ENCODE results near the gene SETD1B. TPM values are rescaled to one million over a fixed set of nuclear protein-coding genes. Genes with fewer than 3 reads are reported as not detected.
"Not testable (repeated sequence)": the region's sequence is repeated elsewhere in the genome, so short reads cannot be mapped to it uniquely, and the experiment has no call there.

SETD1B gene
- total RNA-seq: 32.0 and 33.0 TPM in 2 replicates

GRCh38 chr12:121803861-121804416 lies at the start of gene SETD1B:
Gene SETD1B (plus strand): TSS chr12:121804009. CDS start chr12:121804738, 729 bp downstream.
- peaks cover 31% of the 10 kb centered on the region for H3K4me1 Mint-ChIP-seq (ENCODE audit: low read depth)
- H3K27me3 Mint-ChIP-seq (ENCODE audit: insufficient read depth): peaks cover 2% of the 10 kb centered on the region
- peaks cover 24% of the 10 kb centered on the region for H3K36me3 Mint-ChIP-seq (ENCODE audit: low read depth)
- no peaks in the 10 kb centered on the region for H3K9me3 Mint-ChIP-seq
- peak within 1 kb of the TSS; percentile 97 for H3K4me3 Mint-ChIP-seq
- H3K27ac Mint-ChIP-seq: peak within 1 kb of the TSS; percentile 97
- peak; percentile 41 for DNase-seq (ENCODE audit: low spot score)
- intact Hi-C loops (cut with micrococcal nuclease): loop anchor here (1.0 to 10.0 kb wide), 7 partner anchors 7 to 1269 kb away; partner anchors contain the start of genes HCAR1, RNF10, RNF34 and ZCCHC8

GRCh38 chr12:121754836-121755235 lies 49.0 kb upstream of the SETD1B start:
- DNase-seq (ENCODE audit: low spot score): no peak
- H3K27ac Mint-ChIP-seq: no peak overlapping the region
- no peak overlapping the region for H3K4me3 Mint-ChIP-seq
- no peaks in the 10 kb centered on the region for H3K27me3 Mint-ChIP-seq (ENCODE audit: insufficient read depth)
- intact Hi-C loops (cut with micrococcal nuclease): no loop called here
- peaks cover 11% of the 10 kb centered on the region for H3K36me3 Mint-ChIP-seq (ENCODE audit: low read depth)
- no peaks in the 10 kb centered on the region for H3K9me3 Mint-ChIP-seq
- peaks cover 9% of the 10 kb centered on the region for H3K4me1 Mint-ChIP-seq (ENCODE audit: low read depth)

- H3K4me3 Mint-ChIP-seq: no peak overlapping the region
- H3K9me3 Mint-ChIP-seq: no peaks in the 10 kb centered on the region
- H3K4me1 Mint-ChIP-seq (ENCODE audit: low read depth): peaks cover 9% of the 10 kb centered on the region
- peak overlapping the region; percentile 1 for H3K27ac Mint-ChIP-seq
- H3K36me3 Mint-ChIP-seq (ENCODE audit: low read depth): peaks cover 7% of the 10 kb centered on the region
- no peak for DNase-seq (ENCODE audit: low spot score)
- intact Hi-C loops (cut with micrococcal nuclease): no loop called here
- no peaks in the 10 kb centered on the region for H3K27me3 Mint-ChIP-seq (ENCODE audit: insufficient read depth)
Measured at GRCh38 chr12:121755591-121755990, 48.2 kb upstream of the SETD1B start.

- intact Hi-C loops (cut with micrococcal nuclease); H3K4me1 Mint-ChIP-seq (ENCODE audit: low read depth); H3K27ac Mint-ChIP-seq: not testable (repeated sequence)
Measured at GRCh38 chr12:121758536-121758935, 45.3 kb upstream of the SETD1B start.

GRCh38 chr12:121762269-121762668 lies 41.5 kb upstream of the SETD1B start:
- no peak overlapping the region for H3K27ac Mint-ChIP-seq
- H3K4me1 Mint-ChIP-seq (ENCODE audit: low read depth): no peaks in the 10 kb centered on the region
- no peaks in the 10 kb centered on the region for H3K27me3 Mint-ChIP-seq (ENCODE audit: insufficient read depth)
- H3K9me3 Mint-ChIP-seq: no peaks in the 10 kb centered on the region
- intact Hi-C loops (cut with micrococcal nuclease): no loop called here
- no peak for DNase-seq (ENCODE audit: low spot score)
- no peak overlapping the region for H3K4me3 Mint-ChIP-seq
- H3K36me3 Mint-ChIP-seq (ENCODE audit: low read depth): peaks cover 5% of the 10 kb centered on the region

More at GRCh38 chr12:121758536-121758935, 45.3 kb upstream of the SETD1B start:
- not testable (repeated sequence) for H3K36me3 Mint-ChIP-seq (ENCODE audit: low read depth); H3K27me3 Mint-ChIP-seq (ENCODE audit: insufficient read depth); H3K4me3 Mint-ChIP-seq; H3K9me3 Mint-ChIP-seq; DNase-seq (ENCODE audit: low spot score)

- Mint-ChIP-seq H3K4me3 (no peak overlapping the region), H3K27ac (no peak overlapping the region), H3K27me3 (ENCODE audit: insufficient read depth) (no peaks in the 10 kb centered on the region), H3K36me3 (ENCODE audit: low read depth) (peaks cover 5% of the 10 kb centered on the region), H3K4me1 (ENCODE audit: low read depth) (no peaks in the 10 kb centered on the region), H3K9me3 (no peaks in the 10 kb centered on the region)
- intact Hi-C loops (cut with micrococcal nuclease): no loop called here
- no peak for DNase-seq (ENCODE audit: low spot score)
Measured at GRCh38 chr12:121764808-121765207, 39.0 kb upstream of the SETD1B start.

- no peak overlapping the region for H3K27ac Mint-ChIP-seq
- no peak for DNase-seq (ENCODE audit: low spot score)
- peaks cover 5% of the 10 kb centered on the region for H3K36me3 Mint-ChIP-seq (ENCODE audit: low read depth)
- H3K4me3 Mint-ChIP-seq: no peak overlapping the region
- H3K4me1 Mint-ChIP-seq (ENCODE audit: low read depth): no peaks in the 10 kb centered on the region
- H3K9me3 Mint-ChIP-seq: no peaks in the 10 kb centered on the region
- H3K27me3 Mint-ChIP-seq (ENCODE audit: insufficient read depth): no peaks in the 10 kb centered on the region
- intact Hi-C loops (cut with micrococcal nuclease): no loop called here
Measured at GRCh38 chr12:121765573-121765972, 38.2 kb upstream of the SETD1B start.

GRCh38 chr12:121766290-121767039 lies 37.3 kb upstream of the SETD1B start:
- Mint-ChIP-seq H3K27ac (no peak overlapping the region), H3K27me3 (ENCODE audit: insufficient read depth) (no peaks in the 10 kb centered on the region), H3K4me1 (ENCODE audit: low read depth) (no peaks in the 10 kb centered on the region), H3K4me3 (no peak overlapping the region), H3K9me3 (no peaks in the 10 kb centered on the region), H3K36me3 (ENCODE audit: low read depth) (peaks cover 5% of the 10 kb centered on the region)
- no peak for DNase-seq (ENCODE audit: low spot score)
- intact Hi-C loops (cut with micrococcal nuclease): no loop called here

GRCh38 chr12:121767525-121768016 lies 36.2 kb upstream of the SETD1B start:
- Mint-ChIP-seq H3K9me3 (no peaks in the 10 kb centered on the region), H3K4me1 (ENCODE audit: low read depth) (no peaks in the 10 kb centered on the region), H3K27me3 (ENCODE audit: insufficient read depth) (no peaks in the 10 kb centered on the region), H3K27ac (no peak overlapping the region), H3K4me3 (no peak overlapping the region), H3K36me3 (ENCODE audit: low read depth) (peaks cover under 1% of the 10 kb centered on the region)
- DNase-seq (ENCODE audit: low spot score): no peak
- intact Hi-C loops (cut with micrococcal nuclease): no loop called here

- no peak for DNase-seq (ENCODE audit: low spot score)
- H3K4me1 Mint-ChIP-seq (ENCODE audit: low read depth): peaks cover 7% of the 10 kb centered on the region
- no peaks in the 10 kb centered on the region for H3K36me3 Mint-ChIP-seq (ENCODE audit: low read depth)
- H3K4me3 Mint-ChIP-seq: no peak overlapping the region
- no peak overlapping the region for H3K27ac Mint-ChIP-seq
- H3K27me3 Mint-ChIP-seq (ENCODE audit: insufficient read depth): no peaks in the 10 kb centered on the region
- intact Hi-C loops (cut with micrococcal nuclease): no loop called here
- no peaks in the 10 kb centered on the region for H3K9me3 Mint-ChIP-seq
Measured at GRCh38 chr12:121769297-121769830, 34.4 kb upstream of the SETD1B start.

GRCh38 chr12:121769831-121770301 lies 33.9 kb upstream of the SETD1B start:
- H3K4me1 Mint-ChIP-seq (ENCODE audit: low read depth): peaks cover 7% of the 10 kb centered on the region
- no peaks in the 10 kb centered on the region for H3K9me3 Mint-ChIP-seq
- no peak for DNase-seq (ENCODE audit: low spot score)
- H3K36me3 Mint-ChIP-seq (ENCODE audit: low read depth): no peaks in the 10 kb centered on the region
- no peak overlapping the region for H3K27ac Mint-ChIP-seq
- no peaks in the 10 kb centered on the region for H3K27me3 Mint-ChIP-seq (ENCODE audit: insufficient read depth)
- intact Hi-C loops (cut with micrococcal nuclease): no loop called here
- H3K4me3 Mint-ChIP-seq: no peak overlapping the region

- no peak overlapping the region for H3K4me3 Mint-ChIP-seq
- peaks cover 7% of the 10 kb centered on the region for H3K4me1 Mint-ChIP-seq (ENCODE audit: low read depth)
- no peaks in the 10 kb centered on the region for H3K9me3 Mint-ChIP-seq
- DNase-seq (ENCODE audit: low spot score): no peak
- intact Hi-C loops (cut with micrococcal nuclease): no loop called here
- H3K36me3 Mint-ChIP-seq (ENCODE audit: low read depth): no peaks in the 10 kb centered on the region
- no peaks in the 10 kb centered on the region for H3K27me3 Mint-ChIP-seq (ENCODE audit: insufficient read depth)
- H3K27ac Mint-ChIP-seq: no peak overlapping the region
Measured at GRCh38 chr12:121770388-121770787, 33.4 kb upstream of the SETD1B start.
